ENCODE results near the gene CDC42EP5. TPM values are rescaled to one million over a fixed set of nuclear protein-coding genes. Genes with fewer than 3 reads are reported as not detected.
A peak's percentile ranks its signal among the peaks of the same experiment; 100 is the strongest.

The CDC42EP5 gene
- total and polyA plus RNA-seq, 2 donors = 5.2 to 11.0 TPM

DNA sequence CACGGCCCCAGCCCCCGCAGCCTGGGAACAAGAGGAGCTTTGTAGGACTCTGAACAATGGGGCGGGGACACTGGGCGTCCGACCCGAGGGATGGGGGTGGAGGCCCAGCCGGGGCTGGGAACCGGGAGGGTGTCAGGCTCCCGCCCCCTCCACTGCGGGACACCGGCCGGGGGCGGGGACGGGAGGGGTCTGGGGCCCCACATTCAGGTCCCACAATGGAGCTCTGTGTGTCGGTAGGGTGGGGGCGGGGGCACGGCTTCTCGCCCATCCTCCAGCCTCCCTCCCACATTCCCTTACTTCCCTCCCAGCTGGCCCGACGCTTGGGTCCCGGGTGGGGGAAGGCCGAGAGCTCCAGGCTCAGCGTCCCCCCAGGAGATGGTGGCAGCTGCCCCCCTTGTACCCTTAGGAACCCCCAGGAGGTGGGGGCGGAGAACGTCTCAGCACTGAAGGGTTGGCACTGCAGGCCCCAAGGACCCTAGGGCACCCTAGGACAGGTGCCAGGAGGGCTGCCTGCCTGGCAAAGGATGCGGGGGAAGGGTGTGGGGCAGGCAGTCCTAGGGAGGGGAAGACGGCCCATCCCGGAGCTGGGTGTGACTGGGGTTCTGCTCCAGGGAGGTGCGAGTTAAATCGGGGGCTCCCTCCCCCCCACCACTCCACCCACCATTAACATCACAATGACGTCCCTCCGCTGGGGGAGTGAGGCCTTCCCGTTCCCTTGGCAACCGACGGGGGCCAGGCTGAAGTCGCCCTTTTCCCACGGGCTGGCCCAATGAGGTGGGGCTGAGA lies 52.5 kb downstream of the CDC42EP5 start:
- H3K9me3 ChIP-seq (ENCODE audit: control insufficient read depth in 2 of 2, insufficient read depth in 1 of 2, low read length in 1 of 2) = no peaks in the 10 kb centered on the region
- H3K27me3 ChIP-seq (ENCODE audit: control insufficient read depth in 2 of 2, insufficient read depth in 1 of 2, low read length in 1 of 2) = peaks cover 13 to 74% of the 10 kb centered on the region in 2 donors
- WGBS = 61% methylated on average over 37 of the region's 37 CpGs
- no peak overlapping the region for H3K4me3 ChIP-seq (ENCODE audit: low read length in 2 of 2)
- no peaks in the 10 kb centered on the region for H3K36me3 ChIP-seq (ENCODE audit: control insufficient read depth in 2 of 2, insufficient read depth in 2 of 2, low read length in 1 of 2)
- no peak overlapping the region for H3K27ac ChIP-seq (ENCODE audit: low read depth in 1 of 2, low read length in 1 of 2)
- peaks cover 2 to 17% of the 10 kb centered on the region in 2 donors for H3K4me1 ChIP-seq (ENCODE audit: control insufficient read depth in 2 of 2, insufficient read depth in 2 of 2, low read length in 2 of 2)
- DNase-seq (ENCODE audit: low read depth in 6 of 9, low spot score in 9 of 9) = no peak

DNA sequence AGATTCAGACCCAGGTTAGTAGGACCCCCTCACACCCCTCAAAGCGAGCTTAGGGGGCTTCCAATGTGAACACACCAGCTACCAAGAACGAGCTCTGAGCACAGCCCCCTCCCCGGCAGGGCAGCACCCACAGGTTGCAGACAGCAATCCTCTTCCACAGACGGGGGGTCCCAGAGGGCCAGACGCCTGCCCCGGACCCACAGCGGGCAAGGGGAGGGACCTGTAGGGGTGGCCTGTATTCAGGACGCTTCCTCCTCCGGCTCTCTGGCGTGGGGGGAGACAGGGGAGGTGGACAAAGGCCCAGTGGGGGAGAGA lies 53.1 kb downstream of the CDC42EP5 start:
- 77% methylated on average over 10 of the region's 10 CpGs for WGBS
- H3K27ac ChIP-seq (ENCODE audit: low read depth in 1 of 2, low read length in 1 of 2) = no peak overlapping the region
- H3K4me1 ChIP-seq (ENCODE audit: control insufficient read depth in 2 of 2, insufficient read depth in 2 of 2, low read length in 2 of 2) = peaks cover 2 to 17% of the 10 kb centered on the region in 2 donors
- H3K27me3 ChIP-seq (ENCODE audit: control insufficient read depth in 2 of 2, insufficient read depth in 1 of 2, low read length in 1 of 2) = peaks cover 18 to 78% of the 10 kb centered on the region in 2 donors
- H3K9me3 ChIP-seq (ENCODE audit: control insufficient read depth in 2 of 2, insufficient read depth in 1 of 2, low read length in 1 of 2) = no peaks in the 10 kb centered on the region
- DNase-seq (ENCODE audit: low read depth in 6 of 9, low spot score in 9 of 9) = no peak
- H3K4me3 ChIP-seq (ENCODE audit: low read length in 2 of 2) = no peak overlapping the region
- no peaks in the 10 kb centered on the region for H3K36me3 ChIP-seq (ENCODE audit: control insufficient read depth in 2 of 2, insufficient read depth in 2 of 2, low read length in 1 of 2)

DNA sequence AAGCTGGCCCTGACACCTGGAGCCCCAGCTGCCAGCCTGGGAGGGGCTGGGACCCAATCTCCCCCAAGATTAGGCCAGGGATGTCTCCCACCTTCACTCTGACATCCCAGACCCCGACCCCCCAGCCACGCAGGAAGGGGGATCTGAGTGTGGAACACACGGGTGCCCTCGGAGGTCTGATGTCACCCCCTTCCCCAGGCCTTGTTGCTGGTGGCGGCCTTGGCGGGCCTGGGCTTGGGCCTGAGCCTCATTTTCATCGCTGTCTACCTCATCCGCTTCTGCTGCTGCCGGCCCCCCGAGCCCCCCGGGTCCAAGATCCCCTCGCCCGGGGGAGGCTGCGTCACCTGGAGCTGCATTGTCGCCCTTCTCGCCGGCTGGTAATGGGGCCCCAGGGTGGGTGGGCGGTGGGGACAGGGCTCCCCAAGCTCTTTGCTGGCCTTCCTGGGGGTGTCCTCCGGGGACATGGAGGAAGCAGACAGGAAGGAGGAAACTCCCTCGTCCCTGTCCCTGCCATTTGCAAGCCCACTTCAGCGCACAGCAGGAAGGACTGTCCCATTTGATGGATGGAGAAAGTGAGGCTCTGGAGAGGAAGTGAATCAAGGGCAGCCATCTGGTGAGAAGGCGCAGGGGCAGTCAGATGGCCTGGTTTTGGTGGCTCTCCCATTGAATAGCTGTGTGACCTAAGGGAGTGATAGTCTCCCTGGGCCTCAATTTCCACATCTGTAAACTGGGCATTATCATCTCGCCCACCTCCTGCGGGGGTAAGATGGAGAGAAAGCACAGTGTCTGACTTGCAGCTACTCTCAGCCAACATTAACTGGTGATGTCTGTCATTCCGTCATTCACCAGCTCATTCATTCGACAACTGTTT lies 53.9 kb downstream of the CDC42EP5 start:
- no peak overlapping the region for H3K27ac ChIP-seq (ENCODE audit: low read depth in 1 of 2, low read length in 1 of 2)
- no peaks in the 10 kb centered on the region for H3K9me3 ChIP-seq (ENCODE audit: control insufficient read depth in 2 of 2, insufficient read depth in 1 of 2, low read length in 1 of 2)
- peaks cover 2 to 17% of the 10 kb centered on the region in 2 donors for H3K4me1 ChIP-seq (ENCODE audit: control insufficient read depth in 2 of 2, insufficient read depth in 2 of 2, low read length in 2 of 2)
- no peak overlapping the region for H3K4me3 ChIP-seq (ENCODE audit: low read length in 2 of 2)
- 93% methylated on average over 26 of the region's 26 CpGs for WGBS
- no peaks in the 10 kb centered on the region for H3K36me3 ChIP-seq (ENCODE audit: control insufficient read depth in 2 of 2, insufficient read depth in 2 of 2, low read length in 1 of 2)
- no peak for DNase-seq (ENCODE audit: low read depth in 6 of 9, low spot score in 9 of 9)
- H3K27me3 ChIP-seq (ENCODE audit: control insufficient read depth in 2 of 2, insufficient read depth in 1 of 2, low read length in 1 of 2) = peaks cover 25 to 83% of the 10 kb centered on the region in 2 donors

DNA sequence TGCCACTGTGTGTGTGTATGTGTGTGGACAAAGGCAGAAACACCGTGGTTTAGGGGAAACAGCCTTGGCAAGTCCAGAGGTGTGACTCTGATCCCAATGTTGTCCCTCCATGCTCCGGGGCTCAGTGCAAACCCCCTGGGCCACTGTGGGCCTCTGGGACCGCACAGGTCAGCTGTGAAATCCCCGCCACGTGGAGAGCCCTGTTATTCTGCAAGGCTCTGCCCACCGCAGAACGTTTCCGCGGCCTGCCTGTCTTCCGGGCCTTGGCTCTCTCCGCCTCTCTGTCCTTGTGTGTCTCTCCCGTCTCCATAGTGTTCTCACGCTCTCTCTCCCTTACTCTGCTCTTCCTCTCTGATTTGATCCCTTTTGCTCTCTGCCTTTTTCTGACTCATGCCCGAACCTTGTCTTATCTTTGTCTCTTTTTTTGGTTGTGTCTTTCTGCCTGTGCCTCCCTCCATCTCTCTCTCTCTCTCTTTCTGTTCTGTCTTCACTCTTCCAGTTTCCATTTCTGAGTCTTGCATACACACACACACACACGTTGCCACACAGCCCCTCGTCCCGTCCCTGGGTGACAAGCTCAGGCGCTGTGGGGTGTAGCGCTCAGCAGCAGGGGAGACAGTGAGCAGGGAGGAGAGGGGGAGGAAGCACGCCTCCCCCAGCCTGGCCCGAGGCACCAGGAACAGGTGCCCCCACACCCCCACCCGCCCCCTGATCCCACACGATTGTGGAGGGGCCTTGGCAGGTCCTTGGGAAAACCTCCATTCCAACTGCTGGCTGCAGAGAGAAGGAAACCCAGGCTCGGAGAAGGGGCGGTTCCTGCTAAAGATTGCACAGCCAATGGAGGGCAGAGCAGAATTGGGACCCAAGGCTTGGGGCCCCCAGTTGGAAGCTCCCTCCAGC lies 54.8 kb downstream of the CDC42EP5 start:
- peaks cover 2 to 17% of the 10 kb centered on the region in 2 donors for H3K4me1 ChIP-seq (ENCODE audit: control insufficient read depth in 2 of 2, insufficient read depth in 2 of 2, low read length in 2 of 2)
- peaks cover 0 to 2% of the 10 kb centered on the region in 2 donors for H3K9me3 ChIP-seq (ENCODE audit: control insufficient read depth in 2 of 2, insufficient read depth in 1 of 2, low read length in 1 of 2)
- DNase-seq (ENCODE audit: low read depth in 6 of 9, low spot score in 9 of 9) = peak in 1 of 9 donors; percentile 31
- no peak overlapping the region for H3K27ac ChIP-seq (ENCODE audit: low read depth in 1 of 2, low read length in 1 of 2)
- WGBS = 16% methylated on average over 25 of the region's 25 CpGs
- H3K36me3 ChIP-seq (ENCODE audit: control insufficient read depth in 2 of 2, insufficient read depth in 2 of 2, low read length in 1 of 2) = no peaks in the 10 kb centered on the region
- H3K27me3 ChIP-seq (ENCODE audit: control insufficient read depth in 2 of 2, insufficient read depth in 1 of 2, low read length in 1 of 2) = peaks cover 25 to 80% of the 10 kb centered on the region in 2 donors
- no peak overlapping the region for H3K4me3 ChIP-seq (ENCODE audit: low read length in 2 of 2)

DNA sequence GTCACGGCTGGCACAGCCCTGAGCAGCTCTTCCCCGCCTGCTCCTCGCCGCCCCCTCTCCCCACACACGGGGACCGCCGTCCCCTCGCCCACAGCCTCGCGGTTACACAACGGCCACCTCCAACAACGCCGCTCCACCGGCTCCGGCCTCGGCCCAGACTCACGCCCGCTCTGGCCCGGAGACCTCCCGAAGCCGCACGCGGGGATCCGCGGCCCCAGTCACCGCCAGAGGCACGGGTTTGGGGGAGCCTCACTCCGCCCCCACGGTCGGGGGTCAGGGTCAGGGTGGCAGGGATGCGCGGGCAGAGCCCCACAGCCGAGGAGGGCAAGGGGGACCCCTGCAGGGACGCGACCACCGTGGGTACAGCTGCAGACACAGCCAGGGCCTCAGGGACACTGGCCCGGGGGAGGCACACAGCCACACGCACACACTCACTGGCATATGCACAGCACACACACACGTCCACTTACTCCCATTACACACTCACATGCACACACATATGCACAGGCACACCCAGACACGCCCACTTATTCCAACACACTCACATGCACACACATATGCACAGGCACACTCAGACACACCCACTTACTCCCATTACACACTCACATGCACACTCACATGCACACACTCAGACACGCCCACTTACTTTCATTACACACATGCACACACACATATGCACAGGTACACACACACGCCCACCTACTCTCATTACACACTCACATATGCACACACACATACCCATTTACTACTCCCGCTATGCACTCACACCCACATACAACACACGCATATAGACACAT lies 56.2 kb downstream of the CDC42EP5 start:
- DNase-seq (ENCODE audit: low read depth in 6 of 9, low spot score in 9 of 9) = no peak
- WGBS = 70% methylated on average over 44 of the region's 44 CpGs
- peaks cover 2 to 17% of the 10 kb centered on the region in 2 donors for H3K4me1 ChIP-seq (ENCODE audit: control insufficient read depth in 2 of 2, insufficient read depth in 2 of 2, low read length in 2 of 2)
- peaks cover 23 to 74% of the 10 kb centered on the region in 2 donors for H3K27me3 ChIP-seq (ENCODE audit: control insufficient read depth in 2 of 2, insufficient read depth in 1 of 2, low read length in 1 of 2)
- H3K27ac ChIP-seq (ENCODE audit: low read depth in 1 of 2, low read length in 1 of 2) = no peak overlapping the region
- H3K9me3 ChIP-seq (ENCODE audit: control insufficient read depth in 2 of 2, insufficient read depth in 1 of 2, low read length in 1 of 2) = peaks cover 0 to 2% of the 10 kb centered on the region in 2 donors
- no peaks in the 10 kb centered on the region for H3K36me3 ChIP-seq (ENCODE audit: control insufficient read depth in 2 of 2, insufficient read depth in 2 of 2, low read length in 1 of 2)
- H3K4me3 ChIP-seq (ENCODE audit: low read length in 2 of 2) = no peak overlapping the region

DNA sequence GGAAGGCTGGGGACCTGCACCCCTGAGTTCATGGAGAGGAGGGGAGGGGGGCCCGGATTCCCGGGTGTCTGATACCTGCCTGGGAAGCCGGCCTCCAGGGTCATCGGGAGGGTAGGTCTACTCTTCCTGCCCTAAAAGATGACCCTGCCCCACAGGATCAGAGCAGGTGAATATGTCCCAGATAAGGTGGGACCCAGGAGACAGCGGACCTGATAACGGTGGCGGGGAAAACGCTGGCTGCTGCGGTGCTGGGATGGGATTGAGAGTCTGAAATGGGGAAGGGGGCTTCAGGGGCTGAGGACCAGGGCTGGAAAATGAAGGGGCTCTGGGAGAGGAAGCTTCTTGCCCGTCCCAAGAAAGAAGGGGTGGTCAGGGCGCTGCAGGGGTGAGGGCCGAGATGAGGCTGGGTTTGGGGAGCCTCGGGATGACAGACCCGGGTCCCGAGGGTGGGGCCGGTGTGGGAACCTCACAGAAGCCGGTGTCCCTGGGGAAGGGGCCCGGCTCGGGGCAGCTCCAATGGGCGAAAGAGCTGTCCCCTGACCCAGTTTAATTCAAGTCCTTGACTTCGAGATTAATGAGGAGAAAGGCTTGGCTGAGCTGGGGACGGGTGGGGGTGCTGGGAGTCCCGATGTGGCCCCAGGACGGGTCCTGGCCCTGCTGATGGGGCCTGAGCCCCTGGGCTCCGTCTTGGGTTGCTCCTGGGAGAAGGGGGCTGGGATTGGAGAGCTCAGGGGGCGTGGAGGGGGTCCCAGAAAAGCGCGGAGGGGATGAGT lies 57.0 kb downstream of the CDC42EP5 start:
- H3K9me3 ChIP-seq (ENCODE audit: control insufficient read depth in 2 of 2, insufficient read depth in 1 of 2, low read length in 1 of 2) = peaks cover 0 to 2% of the 10 kb centered on the region in 2 donors
- no peak for DNase-seq (ENCODE audit: low read depth in 6 of 9, low spot score in 9 of 9)
- H3K27me3 ChIP-seq (ENCODE audit: control insufficient read depth in 2 of 2, insufficient read depth in 1 of 2, low read length in 1 of 2) = peaks cover 23 to 67% of the 10 kb centered on the region in 2 donors
- peaks cover 2 to 17% of the 10 kb centered on the region in 2 donors for H3K4me1 ChIP-seq (ENCODE audit: control insufficient read depth in 2 of 2, insufficient read depth in 2 of 2, low read length in 2 of 2)
- 19% methylated on average over 28 of the region's 28 CpGs for WGBS
- no peak overlapping the region for H3K27ac ChIP-seq (ENCODE audit: low read depth in 1 of 2, low read length in 1 of 2)
- no peak overlapping the region for H3K4me3 ChIP-seq (ENCODE audit: low read length in 2 of 2)
- H3K36me3 ChIP-seq (ENCODE audit: control insufficient read depth in 2 of 2, insufficient read depth in 2 of 2, low read length in 1 of 2) = no peaks in the 10 kb centered on the region

DNA sequence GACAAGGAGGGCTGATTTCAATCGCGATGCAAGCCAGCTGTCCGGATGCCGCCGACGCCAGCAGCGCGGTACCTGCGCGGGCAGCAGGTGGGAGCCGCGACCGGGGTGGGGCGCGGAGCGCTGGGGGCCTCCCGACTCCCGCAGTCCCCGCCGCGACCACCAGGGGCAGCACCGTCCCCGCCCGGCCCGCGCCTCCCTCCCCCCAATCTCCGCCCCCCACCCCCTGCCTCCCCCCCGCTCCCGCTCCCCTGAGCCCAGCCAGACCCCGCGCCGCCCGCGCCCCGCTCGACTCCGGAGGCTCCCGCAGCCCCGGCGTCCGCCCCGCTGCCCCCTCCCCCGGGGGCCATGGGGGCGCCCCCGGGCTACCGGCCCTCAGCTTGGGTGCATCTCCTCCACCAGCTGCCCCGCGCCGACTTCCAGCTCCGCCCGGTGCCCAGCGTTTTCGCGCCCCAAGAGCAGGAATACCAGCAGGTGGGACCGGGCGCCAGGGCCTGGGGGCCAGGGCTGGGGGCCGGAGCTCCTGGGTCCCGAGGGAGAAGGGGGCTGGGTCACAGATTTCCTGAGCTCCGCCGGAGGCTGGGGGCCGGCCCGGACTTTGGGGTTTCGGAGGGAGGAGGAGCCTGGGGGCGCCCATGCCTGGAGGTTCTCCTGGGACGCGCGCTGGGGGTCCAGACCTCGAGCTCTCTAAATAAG lies 57.7 kb downstream of the CDC42EP5 start, which contains the start of gene TTYH1:
Gene TTYH1 (plus strand): TSS at position 257 of the 693 bp plus-strand sequence. CDS start 89 bp downstream, at position 346.
- peaks cover 2 to 15% of the 10 kb centered on the region in 2 donors for H3K4me1 ChIP-seq (ENCODE audit: control insufficient read depth in 2 of 2, insufficient read depth in 2 of 2, low read length in 2 of 2)
- H3K9me3 ChIP-seq (ENCODE audit: control insufficient read depth in 2 of 2, insufficient read depth in 1 of 2, low read length in 1 of 2) = peaks cover 0 to 2% of the 10 kb centered on the region in 2 donors
- H3K27me3 ChIP-seq (ENCODE audit: control insufficient read depth in 2 of 2, insufficient read depth in 1 of 2, low read length in 1 of 2) = peaks cover 23 to 62% of the 10 kb centered on the region in 2 donors
- DNase-seq (ENCODE audit: low read depth in 6 of 9, low spot score in 9 of 9) = peak in 2 of 9 donors; percentile 39 to 45
- H3K36me3 ChIP-seq (ENCODE audit: control insufficient read depth in 2 of 2, insufficient read depth in 2 of 2, low read length in 1 of 2) = no peaks in the 10 kb centered on the region
- 2% methylated on average over 60 of the region's 68 CpGs for WGBS
- H3K27ac ChIP-seq (ENCODE audit: low read depth in 1 of 2, low read length in 1 of 2) = no peak within 1 kb of the TSS
- peak within 1 kb of the TSS in 1 of 2 donors; percentile 21 for H3K4me3 ChIP-seq (ENCODE audit: low read length in 2 of 2)
